Measurements from ENCODE around the gene H3-3A. TPM values are rescaled to one million over a fixed set of nuclear protein-coding genes. Genes with fewer than 3 reads are reported as not detected.

H3-3A gene
- total and polyA plus RNA-seq, 2 of the 8 experiments (the other 6 are each of a cell fraction or from before 2014, with no cell fraction given): 1,157 to 1,223 TPM

- H3K9me3 ChIP-seq (ENCODE audit: insufficient read depth in 2 of 2, low read depth in 1 of 2, low read length in 1 of 2): no peaks in the 10 kb centered on the region
- H3K23ac ChIP-seq (ENCODE audit: insufficient read length): no peak overlapping the region
- no peaks in the 10 kb centered on the region; the same call in 1 of the 2 replicates for H3K79me1 ChIP-seq (ENCODE audit: low read depth, low read length)
- H4K5ac ChIP-seq (ENCODE audit: insufficient read length, low read depth, low read length): no peak overlapping the region
- H3K14ac ChIP-seq (ENCODE audit: insufficient read length): no peak overlapping the region
- CTCF ChIA-PET (ENCODE audit: partially characterized antibody): interaction anchor here (0.9 to 6.4 kb wide), 2 partner anchors 9 to 87 kb away, joined by 3 to 36 read pairs; no protein-coding TSS in a partner anchor
- no peak overlapping the region for H4K8ac ChIP-seq (ENCODE audit: extremely low read depth, insufficient read depth, low read length)
- no peak overlapping the region for H2BK12ac ChIP-seq (ENCODE audit: low read depth, low read length)
- peaks cover 7% of the 10 kb centered on the region in 2 experiments for H4K20me1 ChIP-seq (replicated peaks in 1 of 2; ENCODE audit: control insufficient read depth in 1 of 2, insufficient read depth in 2 of 2, low read length in 2 of 2)
- no peak overlapping the region for H4K91ac ChIP-seq (replicated peaks; ENCODE audit: insufficient read length, low read length)
- FAIRE-seq (no peak), DNase-seq (ENCODE audit: low read depth in 1 of 2, low spot score in 2 of 2) (no peak)
- H3K79me2 ChIP-seq (ENCODE audit: control insufficient read depth in 1 of 2, insufficient read depth in 2 of 2, low read length in 2 of 2): peaks cover 0 to 16% of the 10 kb centered on the region in 2 experiments; a peak in 2 of 4 replicates
- H3K9ac ChIP-seq (replicated peaks in 1 of 4; ENCODE audit: extremely low read depth in 1 of 4, low read depth in 3 of 4, low read length in 3 of 4): no peak overlapping the region
- H3K18ac ChIP-seq (ENCODE audit: extremely low read depth, low read length): no peak overlapping the region
- TF ChIP-seq KDM5A (IDR thresholded peaks at IDR 0.05; ENCODE audit: low read length): no peak
- peak; percentile 50 to 82; a peak in 2 of 3 replicates for TF ChIP-seq POLR2A (IDR thresholded peaks at IDR 0.05; ENCODE audit: control extremely low read depth in 1 of 2, low read depth in 2 of 2, low read length in 2 of 2)
- H2AK5ac ChIP-seq (ENCODE audit: low read depth, low read length): no peak overlapping the region
- H3K56ac ChIP-seq (replicated peaks; ENCODE audit: insufficient read length, low read depth, low read length): no peak overlapping the region
- H3K4me3 ChIP-seq (ENCODE audit: extremely low read depth in 1 of 4, insufficient read depth in 2 of 4, low read depth in 3 of 4, low read length in 4 of 4): no peak overlapping the region
- 92% methylated on average over 3 of the region's 4 CpGs; no CpG with 5 or more reads in 1 of the 2 experiments for WGBS, 2 experiments (ENCODE audit: extremely low coverage in 1 of 2, insufficient coverage in 1 of 2, insufficient read length in 1 of 2, insufficient replicate concordance in 2 of 2, low coverage in 1 of 2, low lambda C conversion rate in 2 of 2, missing lambda C conversion rate in 1 of 2)
- no peak overlapping the region for H3K27ac ChIP-seq (ENCODE audit: low read depth, low read length)
- no peaks in the 10 kb centered on the region for H3K4me1 ChIP-seq (replicated peaks in 1 of 4; ENCODE audit: control insufficient read depth in 3 of 4, insufficient read depth in 4 of 4, low read length in 3 of 4)
- H3K36me3 ChIP-seq (ENCODE audit: control insufficient read depth in 2 of 4, insufficient read depth in 4 of 4, low read length in 3 of 4): peaks cover 12 to 51% (median 22%) of the 10 kb centered on the region in 4 experiments
- no peak overlapping the region for H3K4me2 ChIP-seq (ENCODE audit: insufficient read depth in 1 of 2, low read depth in 2 of 2, low read length in 2 of 2)
- no peak overlapping the region for H2AFZ ChIP-seq (ENCODE audit: low read length)
- no peak overlapping the region for H2BK20ac ChIP-seq (ENCODE audit: low read length)
- H3K27me3 ChIP-seq (replicated peaks in 1 of 4; ENCODE audit: control insufficient read depth in 3 of 4, extremely low read depth in 1 of 4, insufficient read depth in 3 of 4, low read length in 3 of 4): no peaks in the 10 kb centered on the region
- H2BK15ac ChIP-seq (ENCODE audit: low read length): no peak overlapping the region
- POLR2A ChIA-PET (ENCODE audit: partially characterized antibody): interaction anchor here (0.8 to 6.0 kb wide), 11 partner anchors 5 to 50 kb away, joined by 3 to 43 read pairs (median 5); partner anchors contain the start of gene H3-3A
- no peak overlapping the region for H2BK120ac ChIP-seq (replicated peaks; ENCODE audit: low read depth, low read length)
- no peak overlapping the region for H3K4ac ChIP-seq (replicated peaks; ENCODE audit: insufficient read length, low read depth, low read length)
- H3K23me2 ChIP-seq (ENCODE audit: low read depth, low read length): no peaks in the 10 kb centered on the region
- no peak overlapping the region for H2BK5ac ChIP-seq (ENCODE audit: low read depth, low read length)
Observed at GRCh38 chr1:226074046-226074445, 11.5 kb downstream of the H3-3A start.

Measured in H1 (cell line).